Upper lobe of left lung (tissue), 6 donors: ENCODE measurements around the gene RAP2B. TPM values are rescaled to one million over a fixed set of nuclear protein-coding genes. Genes with fewer than 3 reads are reported as not detected.

Experiments used
- ATAC-seq, 2 donors: fragments of 200-7000 bp; cut with Tn5 transposase; one replicate each; pipeline ENCODE4 v1.9.1; 2022; ENCODE audit warnings: mild to moderate bottlenecking in 2 of 2, moderate library complexity in 2 of 2; ENCODE audit not compliant: low FRiP score in 2 of 2
- DNase-seq, 2 donors: peaks; one replicate each; pipeline ENCODE4 v3.0.0-alpha.2; 2019 to 2020
- H3K27ac ChIP-seq, 4 donors: fragments of 200-600 bp; sonication (generic); one replicate each; pipeline ENCODE4 v1.5.1; 2016 to 2019
- H3K27me3 ChIP-seq, 4 donors: fragments of 200-600 bp; sonication (generic); one replicate each; pipeline ENCODE4 v1.5.1; 2017 to 2019
- H3K36me3 ChIP-seq, 4 donors: fragments of 200-600 bp; sonication (generic); one replicate each; pipeline ENCODE4 v1.5.1; 2016 to 2019
- H3K4me1 ChIP-seq, 4 donors: fragments of 200-600 bp; sonication (generic); one replicate each; pipeline ENCODE4 v1.5.1; 2018 to 2019
- H3K4me3 ChIP-seq, 4 donors: fragments of 200-600 bp; sonication (generic); one replicate each; pipeline ENCODE4 v1.5.1; 2017 to 2019; ENCODE audit warnings: mild to moderate bottlenecking in 2 of 4, moderate library complexity in 1 of 4
- H3K9me3 ChIP-seq, 4 donors: fragments of 200-600 bp; sonication (generic); one replicate each; pipeline ENCODE4 v1.5.1; 2018 to 2019
- CTCF ChIP-seq, 6 experiments: fragments of 450-650 bp in 4 of 6; fragments of 200-600 bp in 2 of 6; sonication (generic) in 2 of 6; IDR thresholded peaks; one replicate each; pipeline ENCODE4 v1.5.1; 2016 to 2019; ENCODE audit warnings: antibody characterized with exemption in 6 of 6
- EP300 ChIP-seq, 4 donors: sonication (generic); formaldehyde crosslinking; IDR thresholded peaks; one replicate each; pipeline ENCODE4 v1.5.1; 2017; ENCODE audit warnings: antibody characterized with exemption in 4 of 4, control low read depth in 2 of 4
- POLR2A ChIP-seq, 4 donors: fragments of 450-650 bp; IDR thresholded peaks; one replicate each; pipeline ENCODE4 v1.5.1; 2016 to 2017; ENCODE audit warnings: antibody characterized with exemption in 4 of 4, mild to moderate bottlenecking in 2 of 4
- POLR2AphosphoS5 ChIP-seq, 2 donors: sonication (generic); formaldehyde crosslinking; IDR thresholded peaks; one replicate each; pipeline ENCODE4 v1.5.1; 2017; ENCODE audit warnings: antibody characterized with exemption in 2 of 2
- WGBS, 2 donors: methylation state at CpG; one replicate each; pipeline ENCODE4 v1.1.5; 2017 to 2018; 5-methylcytosine and 5-hydroxymethylcytosine counted together
- total RNA-seq, 6 donors: library from RNA; depleted of rRNA in 4 of 6; stranded (reverse); fragments of >200 nt in 4 of 6; gene quantifications; one replicate each; pipeline versions ENCODE4 v1.1.0 to v1.2.1, GENCODE V29; 2016 to 2021
- donor health status: DM: no; HTN: no; CAD: no; lungs with moderate emphysema.
- donor health status: DM: no; HTN: yes; CAD: no; lungs with severe emphysema.

Gene RAP2B
- total RNA-seq, 6 donors from 2014 or later, result 12.3 to 32.0 (median 22.9) TPM

DNA sequence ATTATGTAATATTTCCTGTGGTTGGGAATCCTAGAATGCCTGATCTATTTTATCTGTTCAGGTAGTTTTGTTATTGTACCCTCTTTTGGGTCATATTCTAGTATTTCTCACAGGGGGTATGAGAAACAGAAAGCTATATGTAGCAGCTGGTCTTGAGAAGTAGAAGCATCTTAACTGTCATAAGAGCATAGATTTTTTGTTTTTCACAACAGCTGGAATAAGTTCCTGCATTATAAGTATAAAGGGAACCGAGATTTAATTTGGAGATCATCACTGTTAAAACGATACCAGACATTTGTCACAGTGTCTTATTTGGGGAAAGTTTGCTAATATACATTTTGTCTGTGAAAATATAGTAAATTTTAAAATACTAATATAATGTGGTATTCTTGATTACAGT lies 4.8 kb downstream of the RAP2B start:
- peak overlapping the region in 1 of 4 donors; percentile 86 for H3K4me3 ChIP-seq
- TF ChIP-seq EP300 (IDR thresholded peaks at IDR 0.05), result no peak
- no peak for TF ChIP-seq POLR2A (IDR thresholded peaks at IDR 0.05)
- TF ChIP-seq POLR2AphosphoS5 (IDR thresholded peaks at IDR 0.05), result no peak
- H3K9me3 ChIP-seq, result no peaks in the 10 kb centered on the region
- WGBS, 2 donors, result 67 to 74% methylated on average over 2 of the region's 2 CpGs
- peaks cover 24 to 36% (median 31%) of the 10 kb centered on the region in 4 donors for H3K4me1 ChIP-seq
- H3K36me3 ChIP-seq, result peaks cover 0 to 3% (median 0%) of the 10 kb centered on the region in 4 donors
- H3K27ac ChIP-seq, result peak overlapping the region in 1 of 4 donors; percentile 1
- H3K27me3 ChIP-seq, result no peaks in the 10 kb centered on the region
- ATAC-seq (no peak), DNase-seq (no peak)

DNA sequence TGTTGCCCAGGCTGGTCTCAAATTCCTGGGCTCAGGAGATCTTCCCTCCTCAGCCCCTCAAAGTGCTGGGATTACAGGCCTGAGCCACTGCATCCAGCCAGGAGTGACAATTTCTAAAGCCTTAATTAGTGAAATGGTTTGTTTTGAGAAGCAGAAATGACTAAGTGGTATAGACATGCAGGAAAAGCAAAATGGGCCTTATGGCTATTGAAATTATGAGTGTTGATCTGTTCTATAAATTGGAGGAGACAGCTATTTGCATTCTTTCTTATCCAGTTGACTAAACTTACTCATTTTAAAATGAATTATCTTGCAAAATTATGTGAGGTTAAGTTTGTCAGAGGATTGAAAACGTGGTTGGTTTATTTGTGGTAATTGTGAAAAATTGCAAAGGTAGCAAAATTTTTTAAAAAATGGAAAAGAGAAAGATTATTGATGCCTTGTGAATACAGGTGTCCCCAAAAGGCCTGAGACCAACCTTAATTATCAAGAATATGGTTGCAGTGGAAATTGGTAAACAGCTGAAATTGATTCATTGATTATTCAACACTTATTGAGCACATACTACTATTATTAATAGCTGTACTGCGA lies 7.9 kb downstream of the RAP2B start:
- Histone ChIP-seq H3K4me3 (no peak overlapping the region), H3K36me3 (peaks cover 0 to 3% (median 0%) of the 10 kb centered on the region in 4 donors), H3K9me3 (no peaks in the 10 kb centered on the region), H3K4me1 (peaks cover 14 to 21% (median 20%) of the 10 kb centered on the region in 4 donors), H3K27me3 (no peaks in the 10 kb centered on the region), H3K27ac (no peak overlapping the region)
- no peak for DNase-seq
- no peak for ATAC-seq
- 92 to 95% methylated on average over 2 of the region's 2 CpGs for WGBS, 2 donors
- TF ChIP-seq EP300 (IDR thresholded peaks at IDR 0.05), result no peak
- no peak for TF ChIP-seq POLR2AphosphoS5 (IDR thresholded peaks at IDR 0.05)
- TF ChIP-seq POLR2A (IDR thresholded peaks at IDR 0.05), result no peak
- no peak for TF ChIP-seq CTCF (IDR thresholded peaks at IDR 0.05)

DNA sequence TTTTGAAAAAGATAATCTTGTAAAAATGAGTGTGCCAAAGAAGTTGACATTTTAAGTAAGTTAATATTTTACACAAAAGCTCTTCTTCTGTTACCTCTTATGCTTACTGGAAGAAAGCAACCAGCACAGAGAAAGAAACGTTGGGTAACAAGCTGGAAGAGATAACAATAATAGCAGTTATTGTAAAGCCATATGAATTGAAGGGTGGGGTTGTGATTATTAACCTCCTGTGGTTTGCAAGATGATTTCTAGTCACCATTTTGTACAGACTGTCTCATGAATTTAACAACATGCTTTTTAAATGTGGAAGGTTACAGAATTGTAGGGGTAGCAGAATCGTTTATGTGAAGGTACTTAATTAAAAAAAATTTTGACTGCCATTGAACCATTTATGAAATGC lies 9.2 kb downstream of the RAP2B start:
- H3K36me3 ChIP-seq, result peaks cover 0 to 3% (median 0%) of the 10 kb centered on the region in 4 donors
- H3K9me3 ChIP-seq, result no peaks in the 10 kb centered on the region
- TF ChIP-seq EP300 (IDR thresholded peaks at IDR 0.05) (no peak), POLR2A (IDR thresholded peaks at IDR 0.05) (no peak), POLR2AphosphoS5 (IDR thresholded peaks at IDR 0.05) (no peak), CTCF (IDR thresholded peaks at IDR 0.05) (no peak)
- H3K27me3 ChIP-seq, result no peaks in the 10 kb centered on the region
- no peak overlapping the region for H3K27ac ChIP-seq
- DNase-seq (no peak), ATAC-seq (no peak)
- H3K4me1 ChIP-seq, result peaks cover under 1 to 8% (median 7%) of the 10 kb centered on the region in 4 donors
- WGBS, 2 donors, result 59 to 68% methylated on average over 2 of the region's 2 CpGs
- H3K4me3 ChIP-seq, result no peak overlapping the region

- ATAC-seq (no peak), DNase-seq (no peak)
- no peaks in the 10 kb centered on the region for H3K9me3 ChIP-seq
- H3K36me3 ChIP-seq, result peaks cover 0 to 3% (median 0%) of the 10 kb centered on the region in 4 donors
- H3K4me3 ChIP-seq, result no peak overlapping the region
- no peak overlapping the region for H3K27ac ChIP-seq
- no peaks in the 10 kb centered on the region for H3K27me3 ChIP-seq
- WGBS, 2 donors, result 96% methylated on average over 4 of the region's 4 CpGs
- TF ChIP-seq CTCF (IDR thresholded peaks at IDR 0.05) (no peak), EP300 (IDR thresholded peaks at IDR 0.05) (no peak), POLR2AphosphoS5 (IDR thresholded peaks at IDR 0.05) (no peak), POLR2A (IDR thresholded peaks at IDR 0.05) (no peak)
- peaks cover 0 to 8% (median under 1%) of the 10 kb centered on the region in 4 donors for H3K4me1 ChIP-seq
These were observed 9.9 kb downstream of the RAP2B start for GRCh38 chr3:153171918-153172317.

DNA sequence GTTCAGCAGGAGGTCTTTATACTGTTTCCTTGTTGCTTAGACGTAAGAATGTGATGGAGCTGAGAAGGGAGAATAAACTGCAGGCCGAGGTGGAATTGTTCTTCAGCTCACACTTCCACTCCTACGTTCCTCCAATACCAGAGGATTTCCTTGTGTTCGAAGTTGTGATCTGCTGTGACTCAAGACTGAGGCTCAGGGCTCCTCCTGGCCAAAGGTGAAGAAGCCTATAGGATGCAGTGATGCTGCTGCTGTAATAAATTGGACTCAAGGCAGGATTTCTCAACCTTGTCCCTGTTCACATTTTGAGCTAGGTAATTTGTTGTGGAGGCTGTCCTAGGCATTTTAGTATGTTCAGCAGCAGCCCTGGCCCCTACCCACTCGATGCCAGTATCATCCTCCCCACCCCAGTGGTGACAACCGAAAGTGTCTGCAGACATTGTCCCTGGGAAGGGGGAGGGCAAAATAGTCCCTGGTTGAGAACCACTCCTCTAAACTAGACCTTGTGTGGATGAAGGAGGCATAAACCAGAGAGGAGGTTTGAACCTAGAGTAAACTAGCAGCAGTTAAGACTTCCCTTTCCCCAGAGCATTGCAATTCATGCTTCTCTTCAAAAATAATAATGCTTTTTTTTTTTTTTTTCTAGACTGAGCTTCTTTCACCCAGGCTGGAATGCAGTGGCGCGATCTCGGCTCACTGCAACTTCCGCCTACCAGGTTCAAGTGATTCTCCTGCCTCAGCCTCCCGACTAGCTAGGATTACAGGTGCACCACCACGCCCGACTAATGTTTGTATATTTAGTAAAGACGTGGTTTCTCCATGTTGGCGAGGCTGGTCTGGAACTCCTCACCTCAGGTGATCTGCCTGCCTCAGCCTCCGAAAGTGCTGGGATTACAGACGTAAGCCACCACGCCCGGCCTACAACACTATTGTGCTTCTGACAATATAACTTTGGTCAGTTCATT lies 11.1 kb downstream of the RAP2B start:
- Histone ChIP-seq H3K9me3 (no peaks in the 10 kb centered on the region), H3K27ac (no peak overlapping the region), H3K27me3 (no peaks in the 10 kb centered on the region), H3K4me1 (no peaks in the 10 kb centered on the region), H3K36me3 (peaks cover 0 to 3% (median 0%) of the 10 kb centered on the region in 4 donors), H3K4me3 (no peak overlapping the region)
- DNase-seq (no peak), ATAC-seq (no peak)
- WGBS, 2 donors, result 91 to 93% methylated on average over 19 of the region's 19 CpGs
- TF ChIP-seq POLR2A (IDR thresholded peaks at IDR 0.05) (no peak), POLR2AphosphoS5 (IDR thresholded peaks at IDR 0.05) (no peak), CTCF (IDR thresholded peaks at IDR 0.05) (no peak), EP300 (IDR thresholded peaks at IDR 0.05) (no peak)
